ENCODE results near the gene ARL6IP1.

Gene ARL6IP1

DNA sequence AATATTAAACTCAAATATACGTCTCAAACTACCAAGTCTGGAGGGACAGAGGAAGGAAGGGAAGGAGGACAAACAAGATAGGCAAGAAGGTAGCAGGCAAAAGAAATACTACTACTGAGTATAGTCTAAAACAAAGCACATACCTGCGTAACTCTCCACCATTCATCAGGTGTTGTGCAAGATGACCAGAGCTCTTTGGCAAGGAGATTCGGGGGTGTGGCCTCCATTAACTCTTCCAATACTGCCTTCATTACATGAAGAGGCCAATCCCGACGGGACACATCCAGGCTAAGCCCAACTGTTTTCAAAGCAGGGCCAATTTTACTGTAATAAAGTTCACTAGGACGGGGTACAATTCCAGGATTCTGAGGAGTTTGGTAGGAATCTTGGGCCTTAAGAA is 38.2 kb upstream of the ARL6IP1 start:
- DNase-seq: peak; percentile 1 to 35
- Histone ChIP-seq H2AFZ (ENCODE audit: insufficient read depth, low read length, poor library complexity) (no peak overlapping the region), H3K27ac (ENCODE audit: low read depth, low read length) (no peak overlapping the region), H3K18ac (ENCODE audit: low read length) (no peak overlapping the region), H3K23ac (ENCODE audit: low read length) (no peak overlapping the region), H3K79me1 (ENCODE audit: low read length) (no peaks in the 10 kb centered on the region), H3K79me2 (ENCODE audit: control insufficient read depth, insufficient read depth, low read length, poor library complexity) (no peaks in the 10 kb centered on the region), H2BK5ac (ENCODE audit: low read depth, low read length, poor library complexity) (no peak overlapping the region), H3K27me3 (ENCODE audit: insufficient read depth, low read length) (no peaks in the 10 kb centered on the region), H4K8ac (ENCODE audit: low read depth, low read length) (no peak overlapping the region), H3K14ac (ENCODE audit: low read length) (no peak overlapping the region), H3K4me2 (ENCODE audit: low read length) (no peak overlapping the region), H3K4ac (ENCODE audit: low read depth, low read length) (no peak overlapping the region), H2AK5ac (ENCODE audit: low read length) (no peak overlapping the region), H4K12ac (ENCODE audit: low read depth, low read length) (no peak overlapping the region), H4K91ac (ENCODE audit: low read depth, low read length) (no peak overlapping the region), H2BK120ac (ENCODE audit: insufficient read depth, low read length, poor library complexity) (no peak overlapping the region), H2BK12ac (ENCODE audit: low read length) (no peak overlapping the region), H3K4me3 (ENCODE audit: low read depth, low read length) (no peak overlapping the region), H3K9me3 (ENCODE audit: insufficient read depth, low read depth, low read length) (no peaks in the 10 kb centered on the region), H3K4me1 (ENCODE audit: control insufficient read depth in 1 of 2, insufficient read depth in 2 of 2, low read length in 2 of 2) (no peaks in the 10 kb centered on the region), H3K36me3 (ENCODE audit: control insufficient read depth in 1 of 2, insufficient read depth in 2 of 2, low read length in 2 of 2) (peaks cover 25 to 55% of the 10 kb centered on the region in 2 experiments), H3K9ac (ENCODE audit: low read length) (no peak overlapping the region)
- no CpG with 5 or more reads among the region's 6 CpGs for WGBS (ENCODE audit: extremely low coverage, insufficient coverage, insufficient read length)

GRCh38 chr16:18836702-18837101 is 35.4 kb upstream of the ARL6IP1 start:
- H3K4me3 ChIP-seq (ENCODE audit: low read depth, low read length): no peak overlapping the region
- H4K8ac ChIP-seq (ENCODE audit: low read depth, low read length): no peak overlapping the region
- no peaks in the 10 kb centered on the region for H3K9me3 ChIP-seq (ENCODE audit: insufficient read depth, low read depth, low read length)
- no peak overlapping the region for H2AFZ ChIP-seq (ENCODE audit: insufficient read depth, low read length, poor library complexity)
- H2BK120ac ChIP-seq (ENCODE audit: insufficient read depth, low read length, poor library complexity): no peak overlapping the region
- no peaks in the 10 kb centered on the region for H3K27me3 ChIP-seq (ENCODE audit: insufficient read depth, low read length)
- no peaks in the 10 kb centered on the region for H3K4me1 ChIP-seq (ENCODE audit: control insufficient read depth in 1 of 2, insufficient read depth in 2 of 2, low read length in 2 of 2)
- no peaks in the 10 kb centered on the region for H3K79me2 ChIP-seq (ENCODE audit: control insufficient read depth, insufficient read depth, low read length, poor library complexity)
- DNase-seq: no peak
- H3K4me2 ChIP-seq (ENCODE audit: low read length): no peak overlapping the region
- H3K23ac ChIP-seq (ENCODE audit: low read length): no peak overlapping the region
- no peak overlapping the region for H4K91ac ChIP-seq (ENCODE audit: low read depth, low read length)
- no peaks in the 10 kb centered on the region for H3K79me1 ChIP-seq (ENCODE audit: low read length)
- H2BK5ac ChIP-seq (ENCODE audit: low read depth, low read length, poor library complexity): no peak overlapping the region
- no peak overlapping the region for H3K18ac ChIP-seq (ENCODE audit: low read length)
- no peak overlapping the region for H3K4ac ChIP-seq (ENCODE audit: low read depth, low read length)
- H3K27ac ChIP-seq (ENCODE audit: low read depth, low read length): no peak overlapping the region
- H2AK5ac ChIP-seq (ENCODE audit: low read length): no peak overlapping the region
- peaks cover 29 to 54% of the 10 kb centered on the region in 2 experiments for H3K36me3 ChIP-seq (ENCODE audit: control insufficient read depth in 1 of 2, insufficient read depth in 2 of 2, low read length in 2 of 2)
- H3K9ac ChIP-seq (ENCODE audit: low read length): no peak overlapping the region
- no peak overlapping the region for H2BK12ac ChIP-seq (ENCODE audit: low read length)
- H4K12ac ChIP-seq (ENCODE audit: low read depth, low read length): no peak overlapping the region
- H3K14ac ChIP-seq (ENCODE audit: low read length): no peak overlapping the region

- no peaks in the 10 kb centered on the region for H3K79me1 ChIP-seq (ENCODE audit: low read length)
- no peak overlapping the region for H2AFZ ChIP-seq (ENCODE audit: insufficient read depth, low read length, poor library complexity)
- no peaks in the 10 kb centered on the region for H3K27me3 ChIP-seq (ENCODE audit: insufficient read depth, low read length)
- no peak overlapping the region for H2BK5ac ChIP-seq (ENCODE audit: low read depth, low read length, poor library complexity)
- H4K8ac ChIP-seq (ENCODE audit: low read depth, low read length): no peak overlapping the region
- H3K79me2 ChIP-seq (ENCODE audit: control insufficient read depth, insufficient read depth, low read length, poor library complexity): no peaks in the 10 kb centered on the region
- H3K36me3 ChIP-seq (ENCODE audit: control insufficient read depth in 1 of 2, insufficient read depth in 2 of 2, low read length in 2 of 2): peaks cover 28 to 54% of the 10 kb centered on the region in 2 experiments
- WGBS (ENCODE audit: extremely low coverage, insufficient coverage, insufficient read length): no CpG with 5 or more reads among the region's 4 CpGs
- H2AK5ac ChIP-seq (ENCODE audit: low read length): no peak overlapping the region
- no peak overlapping the region for H3K23ac ChIP-seq (ENCODE audit: low read length)
- DNase-seq: no peak
- no peak overlapping the region for H3K4me3 ChIP-seq (ENCODE audit: low read depth, low read length)
- H4K12ac ChIP-seq (ENCODE audit: low read depth, low read length): no peak overlapping the region
- H3K14ac ChIP-seq (ENCODE audit: low read length): no peak overlapping the region
- H4K91ac ChIP-seq (ENCODE audit: low read depth, low read length): no peak overlapping the region
- H2BK12ac ChIP-seq (ENCODE audit: low read length): no peak overlapping the region
- no peak overlapping the region for H2BK120ac ChIP-seq (ENCODE audit: insufficient read depth, low read length, poor library complexity)
- no peaks in the 10 kb centered on the region for H3K4me1 ChIP-seq (ENCODE audit: control insufficient read depth in 1 of 2, insufficient read depth in 2 of 2, low read length in 2 of 2)
- H3K18ac ChIP-seq (ENCODE audit: low read length): no peak overlapping the region
- no peak overlapping the region for H3K27ac ChIP-seq (ENCODE audit: low read depth, low read length)
- no peak overlapping the region for H3K4me2 ChIP-seq (ENCODE audit: low read length)
- H3K9me3 ChIP-seq (ENCODE audit: insufficient read depth, low read depth, low read length): no peaks in the 10 kb centered on the region
- no peak overlapping the region for H3K9ac ChIP-seq (ENCODE audit: low read length)
- H3K4ac ChIP-seq (ENCODE audit: low read depth, low read length): no peak overlapping the region
Measured at GRCh38 chr16:18834864-18835263, 33.5 kb upstream of the ARL6IP1 start.

DNA sequence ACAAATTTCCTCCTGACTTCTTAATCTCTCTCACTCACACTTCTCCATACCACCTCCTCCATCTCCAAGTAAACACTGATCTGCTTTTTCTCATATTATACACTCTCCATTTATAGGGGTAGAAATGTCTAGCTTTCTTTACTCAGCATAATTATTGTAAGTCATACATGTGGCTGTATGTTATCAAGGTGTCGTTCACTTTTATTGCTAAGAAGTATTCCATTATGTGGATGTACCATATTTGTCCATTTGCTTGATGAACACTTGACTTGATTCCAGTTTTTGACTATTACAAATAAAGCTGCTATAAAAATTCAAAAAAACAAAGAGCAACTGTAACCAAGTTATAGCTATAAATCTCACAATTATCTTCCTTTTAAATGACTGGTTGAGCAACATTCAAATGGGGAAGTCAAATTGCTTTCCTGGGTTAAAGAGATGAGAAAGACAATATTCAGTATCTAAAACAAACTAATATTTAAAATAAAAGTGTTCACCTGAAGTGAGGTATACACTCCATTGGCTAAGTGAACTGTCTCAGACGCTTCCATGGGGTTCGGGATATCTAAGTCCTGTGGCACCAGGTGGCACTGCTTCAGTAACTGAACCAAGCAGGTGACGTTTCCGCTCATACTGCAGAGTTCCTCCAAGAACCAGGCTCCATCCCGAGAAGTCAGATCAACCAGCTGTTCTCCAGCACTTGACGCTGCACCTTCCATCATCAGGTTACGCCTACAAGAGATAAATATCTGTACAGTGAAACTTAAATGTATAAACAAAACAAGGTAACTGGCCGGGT is 32.6 kb upstream of the ARL6IP1 start:
- H3K9ac ChIP-seq (ENCODE audit: low read length): no peak overlapping the region
- H3K18ac ChIP-seq (ENCODE audit: low read length): no peak overlapping the region
- no peaks in the 10 kb centered on the region for H3K79me2 ChIP-seq (ENCODE audit: control insufficient read depth, insufficient read depth, low read length, poor library complexity)
- no peak overlapping the region for H3K4ac ChIP-seq (ENCODE audit: low read depth, low read length)
- H3K4me2 ChIP-seq (ENCODE audit: low read length): no peak overlapping the region
- no peak overlapping the region for H2AK5ac ChIP-seq (ENCODE audit: low read length)
- H2BK5ac ChIP-seq (ENCODE audit: low read depth, low read length, poor library complexity): no peak overlapping the region
- H2BK120ac ChIP-seq (ENCODE audit: insufficient read depth, low read length, poor library complexity): no peak overlapping the region
- H3K36me3 ChIP-seq (ENCODE audit: control insufficient read depth in 1 of 2, insufficient read depth in 2 of 2, low read length in 2 of 2): peaks cover 31 to 54% of the 10 kb centered on the region in 2 experiments
- H2AFZ ChIP-seq (ENCODE audit: insufficient read depth, low read length, poor library complexity): no peak overlapping the region
- H3K9me3 ChIP-seq (ENCODE audit: insufficient read depth, low read depth, low read length): no peaks in the 10 kb centered on the region
- DNase-seq: no peak
- H4K12ac ChIP-seq (ENCODE audit: low read depth, low read length): no peak overlapping the region
- no peak overlapping the region for H3K23ac ChIP-seq (ENCODE audit: low read length)
- no peak overlapping the region for H2BK12ac ChIP-seq (ENCODE audit: low read length)
- no peak overlapping the region for H4K91ac ChIP-seq (ENCODE audit: low read depth, low read length)
- H3K4me3 ChIP-seq (ENCODE audit: low read depth, low read length): no peak overlapping the region
- H3K27ac ChIP-seq (ENCODE audit: low read depth, low read length): no peak overlapping the region
- H3K4me1 ChIP-seq (ENCODE audit: control insufficient read depth in 1 of 2, insufficient read depth in 2 of 2, low read length in 2 of 2): no peaks in the 10 kb centered on the region
- no peaks in the 10 kb centered on the region for H3K79me1 ChIP-seq (ENCODE audit: low read length)
- H3K27me3 ChIP-seq (ENCODE audit: insufficient read depth, low read length): no peaks in the 10 kb centered on the region
- H4K8ac ChIP-seq (ENCODE audit: low read depth, low read length): no peak overlapping the region
- H3K14ac ChIP-seq (ENCODE audit: low read length): no peak overlapping the region
- no CpG with 5 or more reads among the region's 9 CpGs for WGBS (ENCODE audit: extremely low coverage, insufficient coverage, insufficient read length)

Data from trophoblast cell (in vitro differentiated cells and primary cell).